Heart right ventricle (tissue), 16 donors: ENCODE measurements around the gene KMT2C. TPM values are rescaled to one million over a fixed set of nuclear protein-coding genes. Genes with fewer than 3 reads are reported as not detected.
A peak's percentile ranks its signal among the peaks of the same experiment; 100 is the strongest.
"Not testable (repeated sequence)": the region's sequence is repeated elsewhere in the genome, so short reads cannot be mapped to it uniquely, and the experiment has no call there.

Source experiments
- ATAC-seq, 8 donors: fragments of 200-7000 bp; cut with Tn5 transposase; one replicate each; pipeline ENCODE4 v1.9.1; 2020; ENCODE audit warnings: mild to moderate bottlenecking in 8 of 8, moderate library complexity in 8 of 8, moderate number of reproducible peaks in 1 of 8
- DNase-seq, 2 donors: peaks; one replicate each; pipeline ENCODE4 v3.0.0-alpha.2; 2020
- H3K27ac ChIP-seq, 10 donors: fragments of 200-600 bp; sonication (generic) in 2 of 10; one replicate each; pipeline versions ENCODE4 v1.5.0 to v1.8.0; 2020 to 2022; ENCODE audit warnings: mild to moderate bottlenecking in 3 of 10
- H3K27me3 ChIP-seq, 7 donors: fragments of 200-600 bp; one replicate each; pipeline ENCODE4 v1.8.0; 2021 to 2022; ENCODE audit warnings: mild to moderate bottlenecking in 2 of 7
- H3K36me3 ChIP-seq, 9 donors: fragments of 200-600 bp; sonication (generic) in 1 of 9; one replicate each; pipeline versions ENCODE4 v1.5.0 to v1.8.0; 2020 to 2022; ENCODE audit warnings: mild to moderate bottlenecking in 2 of 9
- H3K4me1 ChIP-seq, 9 donors: fragments of 200-600 bp; sonication (generic) in 1 of 9; one replicate each; pipeline versions ENCODE4 v1.5.0 to v1.8.0; 2020 to 2022; ENCODE audit warnings: mild to moderate bottlenecking in 4 of 9
- H3K4me3 ChIP-seq, 10 donors: fragments of 200-600 bp; sonication (generic) in 2 of 10; one replicate each; pipeline versions ENCODE4 v1.5.0 to v1.8.0; 2020 to 2022; ENCODE audit warnings: mild to moderate bottlenecking in 7 of 10, moderate library complexity in 2 of 10
- H3K9me3 ChIP-seq, 11 donors: fragments of 200-600 bp in 10 of 11; sonication (generic) in 2 of 11; one replicate each; pipeline versions ENCODE4 v1.5.0 to v1.8.0; 2013 to 2022; ENCODE audit warnings: mild to moderate bottlenecking in 2 of 11, control low read depth in 1 of 11, moderate library complexity in 1 of 11
- CTCF ChIP-seq, 9 donors: fragments of 200-600 bp; sonication (generic) in 2 of 9; IDR thresholded peaks; one replicate each; pipeline versions ENCODE4 v1.5.0 to v1.8.0; 2021 to 2022; ENCODE audit warnings: antibody characterized with exemption in 9 of 9, mild to moderate bottlenecking in 5 of 9, moderate library complexity in 1 of 9
- WGBS, 2 donors: extraction: QIAGEN DNeasy Blood & Tissue Kit; methylation state at CpG; one replicate each; pipeline ENCODE4 v1.1.7; 2013; ENCODE audit warnings: inconsistent platforms in 1 of 2; 5-methylcytosine and 5-hydroxymethylcytosine counted together
- intact Hi-C, 10 donors: fragments of 100-400 bp; cut with DNase I; formaldehyde crosslinking; loops; one replicate each; pipeline versions ENCODE4 v1.11.1 to v1.14.2; 2022
- polyA plus RNA-seq, 2 donors: library from polyadenylated mRNA; stranded (reverse); fragments of 200-250 nt; gene quantifications; one replicate each; pipeline ENCODE4 v1.2.3, GENCODE V29; 2013
- total RNA-seq, 10 donors: library from RNA; stranded (reverse); fragmentation: NEBNext Ultra II Directional in 3 of 10; extraction: Animal tissue kit (Norgen Biotek cat#: 25700) in 3 of 10; gene quantifications; one replicate each; pipeline versions ENCODE4 v1.2.1 to v1.2.4, GENCODE V29; 2021 to 2023
- donor health status: Arrhythmogenic right ventricular cardiomyopathy.
- donor health status: ischemic (EF 13 %, LVEDD 7.1; RV severe dilation, severe dysfunction).
- donor health status: healthy with polysubstance abuse.
- donor health status: DM: no; HTN: yes; CAD: no.
- donor health status: DM: no; HTN: no; CAD: no.
- donor health status: ischemic (EF 25% LVEDD 6.9; RV normal size, moderate dysfunction).
- donor health status: ischemic (EF 25% LVEDD 5.7; RV mildly dilated, moderate dysfunction).
- donor health status: healthy.
- donor health status: DM: yes; HTN: yes; CAD: no.
- donor health status: Ischemic cardiomyopathy.
- donor health status: ischemic (EF 35%, LVEDD 5.7; RV mildly dilated, moderate dysfunction).
- donor health status: nonischemic (EF 11% LVEDD 7.7; RV severe dilation, severe dysfunction).
- donor health status: DM: yes; HTN: yes; CAD: no.
- donor health status: PGD.
- donor health status: ischemic (EF 29% LVEDD 5.4; RV normal size, mild dysfunction).
- donor health status: nonischemic (EF 23%, LVEDD 6.1; RV moderate dilation, normal function).

Gene KMT2C
- total and polyA plus RNA-seq, 12 donors: 5.5 to 54.3 (median 46.3) TPM

GRCh38 chr7:152436111-152436930, 518 bp upstream of the KMT2C start:
- Histone ChIP-seq H3K27me3 (no peaks in the 10 kb centered on the region), H3K27ac (peak overlapping the region; percentile 93 to 100 (median 98)), H3K4me3 (peak overlapping the region; percentile 41 to 99 (median 78)), H3K9me3 (no peaks in the 10 kb centered on the region), H3K4me1 (peaks cover 0 to 33% (median 28%) of the 10 kb centered on the region in 9 donors), H3K36me3 (no peaks in the 10 kb centered on the region)
- TF ChIP-seq CTCF (IDR thresholded peaks at IDR 0.05): no peak
- DNase-seq (peak; percentile 94 to 96), ATAC-seq (peak; percentile 87 to 94 (median 88))
- 0% methylated on average over 46 to 117 of the region's 132 CpGs for WGBS, 2 donors
- intact Hi-C loops: loop anchor here in 6 of 10 donors (1.0 to 10.0 kb wide), 4 partner anchors 26 to 102 kb away; no protein-coding TSS in a partner anchor

GRCh38 chr7:152434511-152435383, 1.1 kb downstream of the KMT2C start:
- 0% methylated on average over 56 to 58 of the region's 58 CpGs for WGBS, 2 donors
- H3K9me3 ChIP-seq, H3K27me3 ChIP-seq, H3K36me3 ChIP-seq: not testable (repeated sequence)
- Histone ChIP-seq H3K27ac (peak overlapping the region; percentile 2 to 99 (median 92)), H3K4me3 (peak overlapping the region; percentile 51 to 99 (median 92)), H3K4me1 (peaks cover 4 to 49% (median 43%) of the 10 kb centered on the region in 9 donors)
- intact Hi-C loops: loop anchor here in 4 of 10 donors (10.0 kb wide), 2 partner anchors 60 to 100 kb away; no protein-coding TSS in a partner anchor
- peak; percentile 31 to 50 for DNase-seq
- ATAC-seq: peak in 5 of 8 donors; percentile 21 to 52 (median 38)

GRCh38 chr7:152433721-152434490, 1.9 kb downstream of the KMT2C start:
- H3K9me3 ChIP-seq, H3K36me3 ChIP-seq, H3K27me3 ChIP-seq: not testable (repeated sequence)
- WGBS, 2 donors: 14 to 15% methylated on average over 15 of the region's 15 CpGs
- ATAC-seq: peak in 6 of 8 donors; percentile 28 to 72 (median 59)
- H3K4me3 ChIP-seq: peak overlapping the region; percentile 51 to 99 (median 92)
- H3K27ac ChIP-seq: peak overlapping the region in 8 of 10 donors; percentile 66 to 99 (median 92)
- peak; percentile 36 to 55 for DNase-seq
- intact Hi-C loops: loop anchor here in 4 of 10 donors (10.0 kb wide), 2 partner anchors 59 to 99 kb away; no protein-coding TSS in a partner anchor
- peak in 4 of 9 donors; percentile 1 to 12 (median 7) for TF ChIP-seq CTCF (IDR thresholded peaks at IDR 0.05)
- H3K4me1 ChIP-seq: peaks cover 9 to 57% (median 51%) of the 10 kb centered on the region in 9 donors

GRCh38 chr7:152432735-152433134, 3.1 kb downstream of the KMT2C start:
- not testable (repeated sequence) for DNase-seq, H3K27me3 ChIP-seq, H3K36me3 ChIP-seq, H3K9me3 ChIP-seq, ATAC-seq
- intact Hi-C loops: loop anchor here in 4 of 10 donors (10.0 kb wide), 2 partner anchors 58 to 98 kb away; no protein-coding TSS in a partner anchor
- peak overlapping the region in 3 of 10 donors; percentile 91 to 96 (median 91) for H3K4me3 ChIP-seq
- H3K27ac ChIP-seq: peak overlapping the region in 1 of 10 donors; percentile 90
- 88 to 90% methylated on average over 10 of the region's 10 CpGs for WGBS, 2 donors
- peaks cover 12 to 69% (median 61%) of the 10 kb centered on the region in 9 donors for H3K4me1 ChIP-seq
